Epidermal melanocyte (primary cell): ENCODE measurements around the gene NECAP2.
"Not testable (repeated sequence)": the region's sequence is repeated elsewhere in the genome, so short reads cannot be mapped to it uniquely, and the experiment has no call there.

Source experiments
- DNase-seq: peaks from one replicate; pipeline ENCODE4 v3.0.0; 2011; ENCODE audit warnings: low spot score; ENCODE audit not compliant: insufficient read length

The NECAP2 gene

GRCh38 chr1:16425125-16426025, 15.1 kb upstream of the NECAP2 start:
- no peak for DNase-seq

DNA sequence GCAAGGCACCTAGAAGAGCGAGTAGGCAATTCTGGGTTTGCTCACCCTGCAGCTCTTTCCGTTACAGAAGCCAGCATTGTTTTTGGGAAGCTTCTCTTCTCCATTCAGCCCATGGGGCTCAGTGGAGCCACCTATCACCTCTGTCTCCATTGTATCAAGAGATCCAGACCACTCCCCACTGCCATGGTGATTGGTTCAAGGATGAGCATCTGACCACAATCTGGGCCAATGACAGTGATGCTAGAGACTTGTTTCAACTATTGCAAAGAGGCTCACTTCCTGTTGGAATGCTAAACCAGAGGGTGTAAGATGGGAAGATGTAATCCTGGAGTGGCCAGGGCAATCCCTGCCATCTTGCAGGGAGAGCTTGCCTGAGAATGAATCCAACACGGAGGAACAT, 9.9 kb upstream of the NECAP2 start:
- DNase-seq, result no peak

GRCh38 chr1:16433030-16433429, 7.5 kb upstream of the NECAP2 start:
- DNase-seq, result no peak

DNA sequence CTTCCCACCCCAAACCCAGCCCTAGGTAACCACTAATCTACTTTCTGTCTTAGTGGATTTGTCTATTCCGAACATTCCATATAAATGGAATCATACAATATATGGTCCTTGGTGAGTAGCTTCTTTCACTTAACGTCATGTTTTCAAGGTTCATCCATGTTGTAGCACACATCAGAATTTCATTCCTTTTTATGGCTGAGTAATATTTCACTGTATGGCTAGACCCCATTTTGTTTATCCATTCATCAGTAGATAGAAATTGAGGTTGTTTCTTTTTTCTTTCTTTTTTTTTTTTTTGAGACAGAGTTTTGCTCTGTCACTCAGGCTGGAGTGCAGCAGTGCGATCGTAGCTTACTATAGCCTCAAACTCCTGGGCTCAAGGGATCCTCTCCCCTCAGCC, 6.5 kb upstream of the NECAP2 start:
- no peak for DNase-seq

DNA sequence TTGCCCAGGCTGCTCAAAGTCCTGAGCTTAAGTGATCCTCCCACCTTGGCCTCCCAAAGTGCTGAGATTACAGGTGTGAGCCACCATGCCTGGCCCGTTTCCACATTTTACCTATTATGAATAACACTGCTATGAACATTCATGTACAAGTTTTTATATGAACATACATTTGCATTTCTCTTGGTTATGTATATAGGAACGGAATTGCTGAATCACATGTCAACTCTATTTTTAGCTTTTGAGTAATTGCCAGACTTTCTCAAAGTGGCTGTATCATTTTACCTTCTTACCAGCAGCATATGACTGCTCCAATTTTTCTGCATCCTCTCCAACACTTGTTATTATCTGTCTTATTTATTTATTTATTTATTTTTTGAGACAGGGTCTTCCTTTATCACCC, 6.0 kb upstream of the NECAP2 start:
- DNase-seq, result no peak

DNA sequence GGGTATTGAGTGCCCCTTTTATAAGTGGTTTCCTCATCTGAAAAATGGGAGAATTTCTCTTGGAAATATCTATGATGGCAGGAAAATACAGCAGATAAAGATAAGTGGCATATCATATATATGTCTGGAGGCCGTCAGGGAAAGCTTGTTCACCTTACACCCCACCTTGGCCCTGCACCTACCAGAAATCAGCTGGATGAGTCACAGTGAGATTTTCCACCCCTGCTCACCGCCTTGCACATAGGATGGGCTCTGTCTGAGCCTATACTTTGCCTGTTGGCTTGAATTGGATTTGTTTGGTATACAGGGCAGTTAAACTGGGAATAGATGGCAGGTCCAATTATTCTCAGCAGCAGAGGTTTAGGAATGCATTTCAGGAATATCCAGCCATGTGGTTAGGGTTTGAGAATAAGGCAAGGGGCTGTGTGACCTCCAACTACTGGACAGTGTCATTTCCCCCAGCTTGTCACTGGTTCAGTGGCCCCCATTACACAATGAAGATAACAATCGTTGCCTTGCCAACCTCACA, 3.5 kb upstream of the NECAP2 start, which contains the start of gene SPATA21:
TSS of gene SPATA21 (minus strand) at position 479 of the 529 bp plus-strand sequence. CDS start 6,053 bp downstream, outside the sequence.
- DNase-seq, result no peak

GRCh38 chr1:16438516-16438915, 2.0 kb upstream of the NECAP2 start:
- no peak for DNase-seq

DNA sequence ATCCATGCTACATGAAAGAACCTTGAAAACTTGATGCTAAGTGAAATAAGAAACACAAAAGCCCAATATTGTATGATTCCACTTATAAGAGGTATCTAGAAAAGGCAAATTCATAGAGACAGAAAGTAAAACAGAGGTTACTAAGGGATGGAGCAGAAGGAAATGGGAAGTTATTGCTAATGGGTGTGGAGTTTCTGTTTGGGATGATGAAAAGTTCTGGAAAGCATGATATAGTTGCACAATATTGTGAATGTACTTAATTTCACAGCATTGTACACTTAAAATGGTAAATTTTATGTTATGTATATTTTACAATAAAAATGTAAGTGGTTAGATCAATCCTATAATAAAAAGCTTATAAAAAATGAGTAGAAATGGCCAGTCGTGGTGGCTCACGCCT, 1.6 kb upstream of the NECAP2 start:
- no peak for DNase-seq

GRCh38 chr1:16440131-16440469, 424 bp upstream of the NECAP2 start:
- DNase-seq, result no peak

- DNase-seq, result no peak
Measured at GRCh38 chr1:16441282-16441665, 750 bp downstream of the NECAP2 start.

- DNase-seq, result no peak
Measured at GRCh38 chr1:16442265-16442664, 1.7 kb downstream of the NECAP2 start.

DNA sequence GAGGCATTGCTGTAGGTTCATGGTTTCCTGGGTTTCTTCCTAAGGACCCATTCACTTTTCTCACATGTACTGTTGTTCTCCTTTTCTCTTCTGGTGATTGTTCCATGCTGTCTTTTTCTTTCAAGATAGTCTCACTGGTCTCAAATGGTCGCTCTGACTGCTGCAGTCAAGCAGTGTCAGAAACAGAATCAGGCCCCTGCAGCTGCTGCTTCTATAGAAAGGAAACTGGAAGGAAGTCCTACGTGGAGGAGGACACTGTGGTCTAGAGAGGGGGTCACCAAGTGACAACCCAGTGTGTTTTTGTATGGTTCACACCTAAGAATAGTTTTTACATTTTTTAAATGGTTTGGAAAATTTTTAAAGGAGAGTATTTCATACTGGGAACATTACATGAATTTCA, 2.4 kb downstream of the NECAP2 start:
- DNase-seq, result no peak

DNA sequence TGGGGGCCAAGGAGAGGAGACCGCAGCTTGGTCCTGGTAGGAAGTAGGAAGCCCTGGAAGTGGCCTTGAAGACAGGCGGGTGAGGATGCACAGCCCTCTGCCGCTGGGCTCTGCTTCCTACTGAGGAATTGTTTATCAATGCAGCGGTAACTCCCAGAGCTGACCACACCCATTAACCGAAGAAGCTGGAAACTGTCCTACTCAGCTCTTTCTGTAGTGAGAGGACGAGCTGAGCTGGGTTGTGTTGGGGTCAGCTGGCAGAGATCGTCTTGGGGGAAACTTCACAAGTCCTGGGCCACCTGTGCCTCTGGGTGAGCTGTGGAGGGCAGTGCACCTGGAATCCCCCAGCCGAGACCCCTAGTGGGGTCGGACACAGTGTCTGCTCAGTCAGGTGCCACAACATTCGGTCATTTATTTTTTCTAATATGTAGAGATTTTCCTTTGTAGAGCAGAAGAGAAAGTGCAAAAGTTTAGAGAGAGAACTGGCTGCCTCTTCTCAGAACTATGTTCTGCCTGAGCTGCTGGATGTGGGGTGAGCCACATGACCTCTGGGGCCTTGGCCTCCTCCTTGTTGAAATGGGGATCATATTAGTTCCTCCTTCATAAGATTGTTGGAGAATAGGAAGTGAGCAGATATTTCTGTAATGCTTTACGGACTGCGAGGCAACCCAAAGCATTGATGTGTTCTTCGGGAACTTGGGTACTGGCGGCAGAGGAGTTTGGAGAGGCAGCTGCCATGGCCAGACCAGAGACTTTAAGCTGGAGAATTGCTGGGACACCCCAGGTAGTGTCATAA, 3.6 kb downstream of the NECAP2 start:
- no peak for DNase-seq

DNA sequence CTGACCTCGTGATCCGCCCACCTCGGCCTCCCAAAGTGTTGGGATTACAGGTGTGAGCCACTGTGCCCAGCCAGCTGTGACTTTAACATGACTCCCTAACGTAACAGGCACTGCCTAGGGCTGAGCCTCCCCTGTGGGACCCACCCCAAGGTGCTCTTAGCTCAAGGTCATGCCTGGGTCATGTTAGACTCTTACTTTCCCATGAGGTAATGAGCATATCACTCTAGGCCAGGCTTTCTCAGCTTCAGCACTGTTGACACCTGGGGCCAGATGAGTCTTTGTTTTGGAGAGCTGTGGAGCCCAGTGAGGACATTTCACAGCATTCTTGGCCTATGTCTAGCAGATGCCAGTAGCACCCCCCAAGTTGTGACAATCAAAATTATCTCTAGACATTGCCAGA, 4.5 kb downstream of the NECAP2 start:
- no peak for DNase-seq

DNA sequence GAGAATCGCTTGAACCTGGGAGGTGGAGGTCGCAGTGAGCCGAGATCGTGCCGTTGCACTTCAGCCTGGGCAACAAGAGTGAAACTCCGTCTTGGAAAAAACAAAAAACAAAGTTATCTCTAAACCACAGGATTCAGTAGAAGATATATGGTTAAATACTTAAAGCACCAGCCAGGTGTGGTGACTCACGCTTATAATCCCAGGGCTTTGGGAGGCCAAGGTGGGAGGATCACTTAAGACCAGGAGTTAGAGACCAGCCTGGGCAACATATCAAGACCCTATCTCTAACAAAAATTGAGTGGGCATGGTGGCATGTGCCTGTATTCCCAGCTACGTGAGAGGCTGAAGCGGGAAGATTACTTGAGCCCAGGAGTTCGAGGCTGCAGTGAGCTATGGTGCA, 5.6 kb downstream of the NECAP2 start:
- DNase-seq, result no peak

DNA sequence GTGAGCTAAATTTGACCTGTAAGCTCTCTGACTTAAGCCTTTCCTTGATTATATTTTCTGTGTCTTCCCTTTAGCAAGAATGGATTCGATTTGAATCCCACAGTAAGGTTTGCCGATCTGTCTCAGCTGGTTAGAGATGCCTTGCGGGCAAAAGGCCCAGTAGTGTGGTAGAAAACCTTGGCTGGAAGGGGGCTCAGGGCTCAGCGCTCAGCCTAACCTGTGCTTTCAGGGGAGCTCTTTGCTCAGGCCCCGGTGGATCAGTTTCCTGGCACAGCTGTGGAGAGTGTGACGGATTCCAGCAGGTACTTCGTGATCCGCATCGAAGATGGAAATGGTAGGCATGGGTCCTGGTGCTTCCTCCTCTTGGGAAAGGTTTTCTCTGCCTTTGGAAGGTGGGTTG, 7.1 kb downstream of the NECAP2 start:
- DNase-seq, result no peak

DNA sequence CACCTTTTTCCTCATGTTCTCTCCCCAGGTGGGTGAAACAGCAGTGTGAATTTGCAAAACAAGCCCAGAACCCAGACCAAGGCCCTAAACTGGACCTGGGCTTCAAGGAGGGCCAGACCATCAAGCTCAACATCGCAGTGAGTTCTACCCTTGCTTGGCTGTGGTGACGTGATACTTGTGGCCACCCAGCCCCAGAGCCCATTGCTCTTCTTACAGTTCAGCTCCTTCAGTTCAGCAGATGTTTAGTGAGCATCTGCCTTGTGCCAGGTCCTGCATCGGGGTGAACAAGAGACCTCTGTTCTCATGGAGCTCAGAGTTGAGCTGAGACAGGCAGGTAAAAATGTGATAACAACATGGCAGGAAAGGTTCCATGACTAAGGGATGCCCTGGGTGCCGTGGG, 8.5 kb downstream of the NECAP2 start:
- no peak for DNase-seq

DNA sequence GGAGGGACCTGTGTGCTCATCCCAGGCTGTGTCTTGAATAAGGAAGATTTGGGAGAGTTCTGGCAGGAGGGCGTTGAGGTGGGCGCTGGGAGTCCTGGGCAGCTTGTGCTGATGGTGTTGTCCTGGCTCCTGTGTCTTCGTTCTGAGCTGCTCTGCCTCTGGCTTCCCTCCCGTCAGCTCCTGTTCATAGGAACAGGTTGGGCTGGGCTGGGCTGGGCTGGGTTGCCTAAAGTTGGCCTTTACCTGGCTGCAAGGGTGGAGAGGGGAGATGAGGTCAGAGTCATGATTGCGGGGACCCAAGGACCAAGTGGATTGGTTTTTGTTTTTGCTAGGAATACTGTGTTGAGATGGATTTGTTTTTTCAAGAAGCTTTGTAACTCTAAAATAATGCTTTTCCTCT, 9.1 kb downstream of the NECAP2 start:
- no peak for DNase-seq

- no peak for DNase-seq
Measured at GRCh38 chr1:16450863-16451481, 10.4 kb downstream of the NECAP2 start.

GRCh38 chr1:16451841-16452528, 11.5 kb downstream of the NECAP2 start:
- no peak for DNase-seq

DNA sequence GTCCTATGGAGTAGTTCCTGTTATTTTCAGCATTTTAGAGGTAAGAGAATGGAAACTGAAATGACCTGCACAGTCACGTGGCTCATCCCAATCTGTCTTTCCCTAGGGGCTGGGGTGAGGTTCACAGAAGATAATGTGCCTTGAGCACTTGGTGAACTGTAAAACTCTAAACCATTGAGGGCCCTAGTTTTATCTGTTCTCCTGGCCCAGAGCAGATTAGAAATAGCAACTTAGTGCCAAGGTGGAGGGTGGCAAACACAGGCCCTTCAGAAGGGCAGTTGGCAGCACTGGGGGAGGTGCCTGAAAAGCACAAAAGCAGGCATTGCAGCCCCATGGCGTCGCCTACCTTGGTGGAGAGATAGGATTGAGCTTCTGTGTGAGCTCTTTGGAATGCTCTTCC, 14.4 kb downstream of the NECAP2 start:
- DNase-seq, result not testable (repeated sequence)
